Activated CD8-positive, alpha-beta memory T cell treated with anti-CD3 and anti-CD28 coated beads, Interleukin-2, amount 10 ng/mL, durations not matched to agents 7 days and 5 days (primary cell): ENCODE measurements around the gene STARD10. TPM values are rescaled to one million over a fixed set of nuclear protein-coding genes. Genes with fewer than 3 reads are reported as not detected.
A peak's percentile ranks its signal among the peaks of the same experiment; 100 is the strongest.

Source experiments
- ATAC-seq: fragments of 150-1000 bp; cut with Tn5 transposase; one replicate; pipeline ENCODE4 v1.10.0; 2021; ENCODE audit warnings: moderate library complexity
- CTCF ChIA-PET: fragments of 350-600 bp; sonication (Branson Sonifier 250); formaldehyde crosslinking; loops from one replicate; lab custom pipeline; 2021; ENCODE audit warnings: antibody characterized with exemption; lab: Charles Lee
- DNase-seq: peaks from one replicate; pipeline ENCODE4 v3.0.0-alpha.2; 2020
- H3K27ac Mint-ChIP-seq: one replicate; pipeline ENCODE4 v1.8.0; 2021; ENCODE audit warnings: mild to moderate bottlenecking, mixed read lengths
- H3K27me3 Mint-ChIP-seq: one replicate; pipeline ENCODE4 v1.8.0; 2021; ENCODE audit warnings: mixed read lengths
- H3K36me3 Mint-ChIP-seq: one replicate; pipeline ENCODE4 v1.8.0; 2021; ENCODE audit warnings: mild to moderate bottlenecking, mixed read lengths
- H3K4me1 Mint-ChIP-seq: one replicate; pipeline ENCODE4 v1.8.0; 2021; ENCODE audit warnings: mixed read lengths
- H3K4me3 Mint-ChIP-seq: one replicate; pipeline ENCODE4 v1.8.0; 2021; ENCODE audit warnings: mild to moderate bottlenecking, moderate library complexity, mixed read lengths
- H3K9me3 Mint-ChIP-seq: one replicate; pipeline ENCODE4 v1.8.0; 2022; ENCODE audit warnings: low read depth, mixed read lengths
- total RNA-seq, 2 experiments: library from RNA; stranded (reverse); gene quantifications; one replicate each; pipeline ENCODE4 v1.2.3, GENCODE V29; 2021

Gene STARD10
- total RNA-seq, 2 experiments from 2014 or later = 8.4 to 18.4 TPM

DNA sequence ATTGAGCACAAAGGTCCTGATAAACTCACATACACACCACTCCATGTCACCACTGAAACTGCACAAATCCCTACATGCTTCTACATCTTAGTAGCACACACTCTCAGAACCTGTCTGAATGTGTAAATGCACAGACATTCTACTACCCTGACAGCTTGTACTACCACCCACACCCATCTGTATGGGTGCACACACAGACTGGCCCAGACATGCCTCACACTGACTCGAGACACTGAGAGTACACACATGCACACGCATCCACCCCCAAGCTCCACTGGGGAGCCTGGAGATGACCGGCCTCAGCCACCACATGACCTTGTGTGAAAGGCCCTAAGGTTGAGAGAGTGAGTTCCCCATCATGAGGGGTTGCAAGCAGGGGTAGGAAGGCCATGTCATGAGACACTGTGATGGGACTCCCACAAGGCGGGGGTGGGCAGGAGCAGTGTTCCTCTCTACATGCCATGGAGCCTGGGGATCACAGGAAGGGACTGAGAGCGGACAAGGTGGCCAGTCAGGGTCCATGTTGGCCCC lies 69.8 kb downstream of the STARD10 start:
- ATAC-seq = no peak
- H3K27ac Mint-ChIP-seq = peak overlapping the region; percentile 71
- CTCF ChIA-PET = interaction anchor here (1.1 to 8.8 kb wide), 11 partner anchors 8 to 455 kb away, joined by 3 to 121 read pairs (median 6); partner anchors contain the start of gene STARD10
- peaks cover 48% of the 10 kb centered on the region for H3K4me1 Mint-ChIP-seq
- no peaks in the 10 kb centered on the region for H3K9me3 Mint-ChIP-seq
- no peak overlapping the region for H3K4me3 Mint-ChIP-seq
- DNase-seq = no peak
- H3K36me3 Mint-ChIP-seq = peaks cover 4% of the 10 kb centered on the region
- H3K27me3 Mint-ChIP-seq = no peaks in the 10 kb centered on the region

DNA sequence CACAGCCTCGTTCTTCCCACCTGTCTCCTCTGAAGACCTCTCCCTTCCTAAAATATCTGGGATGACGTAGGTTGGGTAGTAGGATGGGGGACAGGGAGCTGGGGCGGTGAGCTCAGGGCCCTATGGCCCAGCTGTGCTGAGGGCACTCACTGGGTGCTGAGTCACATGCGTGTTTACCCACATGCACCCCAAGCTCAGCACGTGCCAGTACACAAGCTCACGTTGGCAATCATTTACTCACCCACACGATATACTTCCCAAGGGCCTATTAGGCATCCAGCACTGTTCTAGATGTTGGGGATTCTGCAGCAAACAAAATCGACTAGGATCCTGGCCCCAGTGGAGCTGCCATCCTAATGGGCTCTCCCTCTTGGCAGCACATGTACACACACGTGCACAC lies 70.3 kb downstream of the STARD10 start:
- ATAC-seq = no peak
- no peak overlapping the region for H3K4me3 Mint-ChIP-seq
- H3K27ac Mint-ChIP-seq = peak overlapping the region; percentile 71
- CTCF ChIA-PET = interaction anchor here (1.1 to 8.8 kb wide), 6 partner anchors 9 to 455 kb away, joined by 3 to 121 read pairs (median 6); partner anchors contain the start of gene STARD10
- H3K4me1 Mint-ChIP-seq = peaks cover 53% of the 10 kb centered on the region
- no peak for DNase-seq
- no peaks in the 10 kb centered on the region for H3K9me3 Mint-ChIP-seq
- H3K27me3 Mint-ChIP-seq = no peaks in the 10 kb centered on the region
- H3K36me3 Mint-ChIP-seq = peaks cover 4% of the 10 kb centered on the region

GRCh38 chr11:72722050-72722748 lies 71.6 kb downstream of the STARD10 start:
- CTCF ChIA-PET = interaction anchor here (0.7 to 8.8 kb wide), 8 partner anchors 23 to 457 kb away, joined by 3 to 121 read pairs (median 5); partner anchors contain the start of gene STARD10

DNA sequence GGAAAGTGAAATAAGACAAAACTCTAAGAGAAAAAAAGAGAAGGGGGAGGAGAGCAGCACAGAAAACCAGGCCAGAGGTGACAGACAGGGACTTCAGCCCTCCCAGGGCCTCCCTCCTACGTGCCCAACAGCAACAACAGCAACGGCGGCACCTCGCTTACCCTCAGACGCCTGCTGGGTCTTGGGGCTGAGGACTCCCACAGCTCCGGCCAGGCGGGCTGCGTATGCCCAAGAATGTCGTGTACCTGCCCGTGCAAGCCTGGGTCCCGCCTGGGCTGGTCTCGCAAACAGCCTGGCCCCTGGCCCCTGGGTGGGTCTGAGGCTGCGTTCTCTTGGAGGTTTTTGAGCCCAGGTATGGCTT lies 72.2 kb downstream of the STARD10 start:
- H3K4me1 Mint-ChIP-seq = peaks cover 61% of the 10 kb centered on the region
- CTCF ChIA-PET = interaction anchor here (1.0 to 8.8 kb wide), 7 partner anchors 22 to 457 kb away, joined by 3 to 121 read pairs (median 6); partner anchors contain the start of gene STARD10
- H3K4me3 Mint-ChIP-seq = peak overlapping the region; percentile 99
- ATAC-seq (peak; percentile 34), DNase-seq (peak; percentile 68)
- no peaks in the 10 kb centered on the region for H3K9me3 Mint-ChIP-seq
- H3K36me3 Mint-ChIP-seq = peaks cover 8% of the 10 kb centered on the region
- peak overlapping the region; percentile 99 for H3K27ac Mint-ChIP-seq
- H3K27me3 Mint-ChIP-seq = no peaks in the 10 kb centered on the region

More at GRCh38 chr11:72722050-72722748, 71.6 kb downstream of the STARD10 start:
- H3K4me3 Mint-ChIP-seq = peak overlapping the region; percentile 99
- H3K27me3 Mint-ChIP-seq = no peaks in the 10 kb centered on the region
- DNase-seq = peak; percentile 93
- H3K27ac Mint-ChIP-seq = peak overlapping the region; percentile 99
- H3K9me3 Mint-ChIP-seq = no peaks in the 10 kb centered on the region
- peak; percentile 92 for ATAC-seq
- H3K36me3 Mint-ChIP-seq = peaks cover 6% of the 10 kb centered on the region
- peaks cover 59% of the 10 kb centered on the region for H3K4me1 Mint-ChIP-seq

DNA sequence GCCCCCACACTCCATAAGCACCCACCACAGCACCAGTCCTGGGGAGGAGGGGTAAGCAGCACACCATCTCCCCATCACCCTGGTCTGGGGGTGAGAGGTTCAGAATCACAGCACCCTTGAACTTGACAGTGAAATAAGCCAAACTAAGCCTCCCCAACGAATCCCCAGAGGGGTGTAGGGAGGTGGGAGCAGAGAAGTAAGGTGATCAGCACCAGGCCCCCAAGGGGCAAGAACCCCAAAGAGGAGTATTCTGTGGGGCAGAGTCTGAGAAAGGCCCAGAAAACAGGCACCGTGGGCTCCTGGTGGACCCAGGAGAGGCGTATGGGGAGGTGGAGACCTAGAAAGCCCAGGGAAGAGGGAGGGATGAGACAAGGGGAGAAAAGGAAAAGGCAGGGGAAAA lies 72.6 kb downstream of the STARD10 start:
- Mint-ChIP-seq H3K27ac (peak overlapping the region; percentile 99), H3K27me3 (no peaks in the 10 kb centered on the region), H3K36me3 (peaks cover 8% of the 10 kb centered on the region), H3K4me1 (peaks cover 61% of the 10 kb centered on the region), H3K9me3 (no peaks in the 10 kb centered on the region), H3K4me3 (peak overlapping the region; percentile 99)
- ATAC-seq (no peak), DNase-seq (no peak)
- CTCF ChIA-PET = interaction anchor here (0.9 to 8.6 kb wide), 4 partner anchors 22 to 287 kb away, joined by 3 to 63 read pairs (median 3); partner anchors contain the start of gene CLPB

DNA sequence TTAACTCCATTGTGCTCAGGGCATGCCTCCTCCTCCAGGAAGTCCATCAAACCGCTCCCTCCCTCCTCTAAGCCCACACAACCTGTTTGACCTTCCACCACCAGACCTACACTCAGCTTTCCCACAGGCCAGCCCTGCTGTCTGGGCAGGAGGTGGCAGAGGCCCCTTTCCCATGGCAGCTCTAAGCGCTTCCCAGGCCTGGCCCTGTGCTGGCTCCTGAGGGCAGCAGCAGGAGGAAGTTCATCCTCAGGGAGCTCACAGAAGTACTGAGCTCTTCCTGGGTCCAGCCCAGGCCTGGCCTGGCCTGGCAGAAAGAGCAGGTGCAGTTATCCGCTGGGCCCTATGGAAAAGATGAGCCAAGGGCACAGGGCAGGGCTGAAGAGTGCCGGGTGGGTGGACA lies 73.1 kb downstream of the STARD10 start:
- Mint-ChIP-seq H3K27ac (peak overlapping the region; percentile 99), H3K27me3 (no peaks in the 10 kb centered on the region), H3K9me3 (no peaks in the 10 kb centered on the region), H3K4me3 (peak overlapping the region; percentile 99), H3K36me3 (peaks cover 8% of the 10 kb centered on the region), H3K4me1 (peaks cover 61% of the 10 kb centered on the region)
- CTCF ChIA-PET = interaction anchor here (0.6 to 8.6 kb wide), 6 partner anchors 14 to 457 kb away, joined by 3 to 63 read pairs (median 3); partner anchors contain the start of genes CLPB and STARD10
- ATAC-seq (no peak), DNase-seq (no peak)

DNA sequence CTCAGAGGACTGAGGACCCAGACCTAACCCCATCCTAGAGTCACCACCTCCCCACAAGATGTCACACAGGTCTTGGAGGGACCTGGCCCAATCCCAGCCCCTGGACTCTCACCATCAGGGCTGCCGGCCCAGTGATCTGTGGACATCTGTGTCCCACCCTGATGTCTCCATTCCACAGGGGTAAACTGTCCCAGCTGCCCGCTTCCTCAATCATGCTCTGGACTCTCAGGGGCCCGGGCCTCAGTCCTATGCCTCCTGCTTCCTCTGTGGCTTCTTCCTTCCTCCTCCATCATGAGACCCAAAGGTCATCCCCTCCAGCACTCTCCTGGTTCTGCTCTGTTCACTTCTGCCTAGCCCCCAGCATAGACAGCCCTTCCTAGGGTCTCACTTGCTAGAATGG lies 73.8 kb downstream of the STARD10 start:
- ATAC-seq = no peak
- Mint-ChIP-seq H3K27ac (peak overlapping the region; percentile 99), H3K9me3 (no peaks in the 10 kb centered on the region), H3K36me3 (peaks cover 6% of the 10 kb centered on the region), H3K4me3 (peak overlapping the region; percentile 99), H3K4me1 (peaks cover 55% of the 10 kb centered on the region), H3K27me3 (no peaks in the 10 kb centered on the region)
- DNase-seq = no peak
- CTCF ChIA-PET = interaction anchor here (0.6 to 8.6 kb wide), 5 partner anchors 15 to 458 kb away, joined by 3 to 63 read pairs (median 3); partner anchors contain the start of gene STARD10

- no peak for DNase-seq
- CTCF ChIA-PET = interaction anchor here (1.7 kb wide), 1 partner anchor 458 kb away, joined by 3 read pairs; no protein-coding TSS in a partner anchor
- H3K36me3 Mint-ChIP-seq = peaks cover 6% of the 10 kb centered on the region
- ATAC-seq = no peak
- H3K27me3 Mint-ChIP-seq = no peaks in the 10 kb centered on the region
- H3K27ac Mint-ChIP-seq = peak overlapping the region; percentile 99
- peaks cover 58% of the 10 kb centered on the region for H3K4me1 Mint-ChIP-seq
- no peaks in the 10 kb centered on the region for H3K9me3 Mint-ChIP-seq
- H3K4me3 Mint-ChIP-seq = peak overlapping the region; percentile 99
These were observed 74.3 kb downstream of the STARD10 start for GRCh38 chr11:72719551-72719950.

DNA sequence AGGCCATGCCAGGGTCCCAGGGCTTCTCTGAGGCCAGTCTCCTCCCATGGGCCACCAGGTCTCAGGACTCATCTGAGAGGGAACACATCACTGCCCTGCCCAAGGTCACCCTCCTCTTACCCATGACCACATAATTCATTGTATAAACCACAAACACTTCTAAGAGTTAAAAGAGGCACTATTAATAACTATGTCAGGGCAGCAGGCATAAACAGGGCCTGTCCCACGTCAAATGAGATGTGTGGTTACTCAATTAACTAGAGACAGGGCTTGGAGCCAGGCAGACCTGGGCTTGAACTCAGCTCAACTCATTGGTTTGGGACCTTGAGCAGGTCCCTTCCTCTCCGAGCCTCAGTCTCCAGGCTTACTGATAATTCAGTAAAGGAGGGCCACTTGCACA lies 74.7 kb downstream of the STARD10 start:
- ATAC-seq (no peak), DNase-seq (no peak)
- Mint-ChIP-seq H3K9me3 (no peaks in the 10 kb centered on the region), H3K4me3 (no peak overlapping the region), H3K4me1 (peaks cover 60% of the 10 kb centered on the region), H3K36me3 (peaks cover 6% of the 10 kb centered on the region), H3K27me3 (no peaks in the 10 kb centered on the region), H3K27ac (no peak overlapping the region)
- CTCF ChIA-PET = interaction anchor here (1.7 kb wide), 1 partner anchor 458 kb away, joined by 3 read pairs; no protein-coding TSS in a partner anchor

GRCh38 chr11:72718101-72718501 lies 75.7 kb downstream of the STARD10 start:
- no peak for ATAC-seq
- H3K27ac Mint-ChIP-seq = no peak overlapping the region
- no peaks in the 10 kb centered on the region for H3K27me3 Mint-ChIP-seq
- H3K4me3 Mint-ChIP-seq = no peak overlapping the region
- no peak for DNase-seq
- peaks cover 6% of the 10 kb centered on the region for H3K36me3 Mint-ChIP-seq
- H3K9me3 Mint-ChIP-seq = no peaks in the 10 kb centered on the region
- H3K4me1 Mint-ChIP-seq = peaks cover 52% of the 10 kb centered on the region
- CTCF ChIA-PET = no interaction called here

DNA sequence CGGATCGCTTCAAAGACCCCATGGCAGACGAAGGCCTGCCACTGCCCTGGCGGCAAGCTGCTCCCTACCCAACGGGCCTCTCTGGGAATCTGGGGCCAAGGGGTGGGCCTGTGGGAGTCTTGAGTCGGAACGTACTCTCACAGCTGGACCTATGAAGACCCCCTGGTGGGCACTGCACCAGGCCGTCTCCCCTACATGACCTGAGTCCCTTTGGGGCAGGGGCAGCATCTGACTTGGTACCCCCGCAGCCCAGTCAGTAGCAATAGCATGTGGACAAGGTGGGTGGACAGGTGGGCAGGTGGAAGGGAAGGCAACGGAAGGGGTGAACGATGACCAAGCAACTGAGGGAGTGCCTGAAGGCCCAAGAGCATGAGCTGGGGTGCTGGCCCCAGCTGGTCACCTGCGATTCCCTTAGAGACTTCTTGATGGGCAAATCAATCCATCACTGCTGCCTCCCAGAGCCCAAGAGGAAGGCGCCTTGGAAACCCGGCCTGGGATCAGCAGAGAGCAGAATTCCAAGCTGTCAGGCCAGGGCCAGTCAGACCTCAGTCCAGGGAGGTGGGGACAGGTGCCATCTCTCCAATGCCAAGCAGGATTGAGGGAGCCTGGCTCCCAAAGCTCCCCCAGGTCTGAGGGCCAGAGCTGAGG lies 76.9 kb downstream of the STARD10 start:
- Mint-ChIP-seq H3K27ac (no peak overlapping the region), H3K9me3 (no peaks in the 10 kb centered on the region), H3K27me3 (no peaks in the 10 kb centered on the region), H3K36me3 (peaks cover 6% of the 10 kb centered on the region), H3K4me1 (peaks cover 44% of the 10 kb centered on the region), H3K4me3 (no peak overlapping the region)
- DNase-seq = no peak
- CTCF ChIA-PET = interaction anchor here (0.9 to 1.3 kb wide), 2 partner anchors 8 to 18 kb away, joined by 4 to 5 read pairs; no protein-coding TSS in a partner anchor
- no peak for ATAC-seq

DNA sequence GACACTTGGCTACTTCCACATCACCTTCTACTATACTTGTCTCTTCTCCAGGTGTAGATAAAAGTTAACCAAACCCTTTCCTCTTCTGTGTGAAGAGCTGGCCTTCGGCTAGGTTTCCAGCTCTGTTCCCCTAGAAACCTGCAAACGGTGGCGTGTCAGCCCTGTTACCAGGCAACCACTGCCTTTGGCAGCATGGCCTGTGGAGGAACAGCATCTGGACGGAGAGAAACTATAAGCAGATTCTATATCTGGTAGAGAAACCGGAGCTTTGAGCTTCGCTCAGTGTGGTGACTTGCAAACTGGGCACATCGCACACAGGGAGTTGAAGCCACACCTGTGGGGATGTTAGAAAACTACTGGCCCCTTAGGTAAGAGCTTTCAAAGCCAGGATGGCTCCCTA lies 77.6 kb downstream of the STARD10 start:
- Mint-ChIP-seq H3K36me3 (peaks cover 6% of the 10 kb centered on the region), H3K27ac (peak overlapping the region; percentile 31), H3K9me3 (no peaks in the 10 kb centered on the region), H3K4me3 (no peak overlapping the region), H3K4me1 (peaks cover 42% of the 10 kb centered on the region), H3K27me3 (no peaks in the 10 kb centered on the region)
- ATAC-seq (no peak), DNase-seq (no peak)
- CTCF ChIA-PET = interaction anchor here (0.9 to 1.3 kb wide), 2 partner anchors 9 to 18 kb away, joined by 4 to 5 read pairs; no protein-coding TSS in a partner anchor

- Mint-ChIP-seq H3K27ac (peak overlapping the region; percentile 11), H3K9me3 (no peaks in the 10 kb centered on the region), H3K36me3 (peaks cover 6% of the 10 kb centered on the region), H3K4me3 (no peak overlapping the region), H3K4me1 (peaks cover 12% of the 10 kb centered on the region), H3K27me3 (no peaks in the 10 kb centered on the region)
- CTCF ChIA-PET = no interaction called here
- DNase-seq (no peak), ATAC-seq (no peak)
These were observed 81.0 kb downstream of the STARD10 start for GRCh38 chr11:72712841-72713240.
